Epithelial cell of proximal tubule (primary cell): Measurements from ENCODE around the gene PHLDA1. TPM values are rescaled to one million over a fixed set of nuclear protein-coding genes. Genes with fewer than 3 reads are reported as not detected.

Source experiments
- DNase-seq: peaks from one replicate; pipeline ENCODE4 v3.0.0-alpha.2; 2011; ENCODE audit warnings: low read depth
- H3K4me3 ChIP-seq: 2 replicates; pipeline ENCODE4 v1.5.1; 2011; ENCODE audit warnings: low read depth, mild to moderate bottlenecking, low read length
- total RNA-seq: library from RNA; depleted of rRNA; stranded (reverse); fragments of >200 nt; gene quantifications from 2 replicates; pipeline ENCODE4 v1.2.3, GENCODE V29; 2015
- TF ChIP-seq, protein P1 (sequence below): conservative IDR thresholded peaks from 2 replicates; pipeline ENCODE4 v1.5.1; 2012; ENCODE audit warnings: low read depth, mild to moderate bottlenecking, low read length

Gene PHLDA1
- total RNA-seq, 1 donor from 2014 or later = 89.0 TPM

- no peak overlapping the region for H3K4me3 ChIP-seq
- TF ChIP-seq, protein P1, sequence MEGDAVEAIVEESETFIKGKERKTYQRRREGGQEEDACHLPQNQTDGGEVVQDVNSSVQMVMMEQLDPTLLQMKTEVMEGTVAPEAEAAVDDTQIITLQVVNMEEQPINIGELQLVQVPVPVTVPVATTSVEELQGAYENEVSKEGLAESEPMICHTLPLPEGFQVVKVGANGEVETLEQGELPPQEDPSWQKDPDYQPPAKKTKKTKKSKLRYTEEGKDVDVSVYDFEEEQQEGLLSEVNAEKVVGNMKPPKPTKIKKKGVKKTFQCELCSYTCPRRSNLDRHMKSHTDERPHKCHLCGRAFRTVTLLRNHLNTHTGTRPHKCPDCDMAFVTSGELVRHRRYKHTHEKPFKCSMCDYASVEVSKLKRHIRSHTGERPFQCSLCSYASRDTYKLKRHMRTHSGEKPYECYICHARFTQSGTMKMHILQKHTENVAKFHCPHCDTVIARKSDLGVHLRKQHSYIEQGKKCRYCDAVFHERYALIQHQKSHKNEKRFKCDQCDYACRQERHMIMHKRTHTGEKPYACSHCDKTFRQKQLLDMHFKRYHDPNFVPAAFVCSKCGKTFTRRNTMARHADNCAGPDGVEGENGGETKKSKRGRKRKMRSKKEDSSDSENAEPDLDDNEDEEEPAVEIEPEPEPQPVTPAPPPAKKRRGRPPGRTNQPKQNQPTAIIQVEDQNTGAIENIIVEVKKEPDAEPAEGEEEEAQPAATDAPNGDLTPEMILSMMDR = no peak
- no peak for DNase-seq
These were observed 23.8 kb upstream of the PHLDA1 start for GRCh38 chr12:76055393-76055792.

GRCh38 chr12:76049575-76050251 lies 18.1 kb upstream of the PHLDA1 start:
- H3K4me3 ChIP-seq = no peak overlapping the region
- TF ChIP-seq, protein P1 = no peak
- DNase-seq = no peak

DNA sequence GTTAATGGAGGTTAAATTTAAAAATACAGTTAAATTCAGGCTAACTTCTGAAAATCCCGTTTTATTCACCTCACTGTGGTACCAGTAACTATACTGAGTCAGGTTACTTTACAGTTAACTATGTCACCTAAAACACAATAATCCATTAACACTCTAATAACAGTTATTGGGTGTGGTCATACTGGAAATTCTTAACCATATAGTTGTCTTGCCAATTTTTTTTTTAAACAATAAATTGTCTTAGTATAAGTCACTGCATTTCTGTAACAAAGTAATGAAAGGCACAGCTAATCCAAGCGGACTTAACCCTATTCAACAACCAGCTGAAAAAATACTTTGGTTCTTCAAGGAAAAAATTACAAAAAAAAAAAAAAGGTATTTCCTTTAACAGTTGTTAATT lies 16.2 kb upstream of the PHLDA1 start:
- no peak overlapping the region for H3K4me3 ChIP-seq
- DNase-seq = no peak
- TF ChIP-seq, protein P1 = no peak

- TF ChIP-seq, protein P1 = no peak
These were observed 15.5 kb upstream of the PHLDA1 start for GRCh38 chr12:76047060-76047459.

GRCh38 chr12:76043377-76043776 lies 11.8 kb upstream of the PHLDA1 start:
- DNase-seq = no peak
- no peak overlapping the region for H3K4me3 ChIP-seq
- TF ChIP-seq, protein P1 = no peak

More at GRCh38 chr12:76047060-76047459, 15.5 kb upstream of the PHLDA1 start:
- H3K4me3 ChIP-seq = no peak overlapping the region
- DNase-seq = no peak

DNA sequence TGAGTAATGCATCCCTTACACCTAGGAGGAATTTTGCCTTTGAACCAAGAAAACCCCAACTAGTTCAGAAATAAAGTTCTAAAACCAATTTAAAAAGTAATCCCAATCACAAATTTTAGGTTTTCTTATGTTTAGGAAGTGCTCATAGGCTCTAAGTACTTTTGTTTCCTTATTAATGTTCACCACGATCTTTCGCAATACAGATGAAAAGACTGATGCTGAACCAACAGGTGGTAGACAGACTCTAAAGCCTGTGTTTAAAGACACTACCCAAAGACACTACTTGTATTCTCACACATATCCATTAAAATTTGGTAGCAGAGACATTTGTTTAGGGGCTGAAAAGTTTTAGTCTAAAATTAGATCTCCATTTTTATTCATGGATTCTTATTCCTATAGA lies 10.6 kb upstream of the PHLDA1 start:
- TF ChIP-seq, protein P1 = no peak
- DNase-seq = no peak
- H3K4me3 ChIP-seq = no peak overlapping the region

- DNase-seq = no peak
- H3K4me3 ChIP-seq = no peak overlapping the region
- TF ChIP-seq, protein P1 = no peak
These were observed 9.8 kb upstream of the PHLDA1 start for GRCh38 chr12:76041406-76041805.
